ENCODE measurements around the gene ABLIM1.

DNA sequence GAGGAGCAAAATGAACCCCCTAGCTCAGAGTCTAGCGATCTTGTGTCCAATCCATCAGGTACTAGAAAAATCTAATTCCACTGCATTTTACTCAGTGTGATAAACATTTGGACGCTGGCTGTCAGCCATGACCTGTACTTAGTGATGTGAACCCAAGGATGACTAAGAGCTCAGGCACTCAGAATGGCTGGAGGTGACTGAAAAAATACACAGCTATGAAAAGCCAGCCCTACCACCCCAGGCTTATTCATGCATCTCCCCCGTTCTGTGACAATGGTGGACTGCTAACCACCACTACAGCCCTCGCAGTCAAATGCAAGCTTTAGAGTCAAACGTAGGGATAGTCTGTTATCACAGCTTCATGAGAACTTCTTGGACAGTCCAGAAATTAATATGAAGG is 268.6 kb downstream of the ABLIM1 start:
- no peak for TF ChIP-seq POLR2A (IDR thresholded peaks at IDR 0.05)
- no peak for TF ChIP-seq POLR2AphosphoS5 (IDR thresholded peaks at IDR 0.05)
- no peak for TF ChIP-seq EP300 (IDR thresholded peaks at IDR 0.05)
- TF ChIP-seq, protein P1, sequence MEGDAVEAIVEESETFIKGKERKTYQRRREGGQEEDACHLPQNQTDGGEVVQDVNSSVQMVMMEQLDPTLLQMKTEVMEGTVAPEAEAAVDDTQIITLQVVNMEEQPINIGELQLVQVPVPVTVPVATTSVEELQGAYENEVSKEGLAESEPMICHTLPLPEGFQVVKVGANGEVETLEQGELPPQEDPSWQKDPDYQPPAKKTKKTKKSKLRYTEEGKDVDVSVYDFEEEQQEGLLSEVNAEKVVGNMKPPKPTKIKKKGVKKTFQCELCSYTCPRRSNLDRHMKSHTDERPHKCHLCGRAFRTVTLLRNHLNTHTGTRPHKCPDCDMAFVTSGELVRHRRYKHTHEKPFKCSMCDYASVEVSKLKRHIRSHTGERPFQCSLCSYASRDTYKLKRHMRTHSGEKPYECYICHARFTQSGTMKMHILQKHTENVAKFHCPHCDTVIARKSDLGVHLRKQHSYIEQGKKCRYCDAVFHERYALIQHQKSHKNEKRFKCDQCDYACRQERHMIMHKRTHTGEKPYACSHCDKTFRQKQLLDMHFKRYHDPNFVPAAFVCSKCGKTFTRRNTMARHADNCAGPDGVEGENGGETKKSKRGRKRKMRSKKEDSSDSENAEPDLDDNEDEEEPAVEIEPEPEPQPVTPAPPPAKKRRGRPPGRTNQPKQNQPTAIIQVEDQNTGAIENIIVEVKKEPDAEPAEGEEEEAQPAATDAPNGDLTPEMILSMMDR (IDR thresholded peaks at IDR 0.05): no peak

Data from suprapubic skin (tissue), 4 donors.